Measurements from ENCODE around the gene SPTBN5.

SPTBN5 gene

GRCh38 chr15:41918506-41919126 is 24.8 kb upstream of the SPTBN5 start:
- Histone ChIP-seq H3K27me3 (ENCODE audit: control insufficient read depth in 5 of 5, insufficient read depth in 4 of 5, low read length in 5 of 5) (no peaks in the 10 kb centered on the region), H3K27ac (ENCODE audit: low read depth, low read length) (peak overlapping the region; percentile 50), H3K9me3 (ENCODE audit: control insufficient read depth in 5 of 5, low read length in 5 of 5) (no peaks in the 10 kb centered on the region), H3K4me1 (ENCODE audit: control insufficient read depth in 5 of 5, insufficient read depth in 5 of 5, low read length in 5 of 5) (peaks cover 29 to 95% (median 90%) of the 10 kb centered on the region in 5 donors), H3K4me3 (ENCODE audit: low read depth in 1 of 5, low read length in 5 of 5) (peak overlapping the region in 1 of 5 donors; percentile 1), H3K36me3 (ENCODE audit: control insufficient read depth in 5 of 5, insufficient read depth in 5 of 5, low read length in 5 of 5) (peaks cover 0 to 35% (median 18%) of the 10 kb centered on the region in 5 donors), H3K9ac (ENCODE audit: low read length in 5 of 5) (no peak overlapping the region)

- peaks cover 29 to 96% (median 90%) of the 10 kb centered on the region in 5 donors for H3K4me1 ChIP-seq (ENCODE audit: control insufficient read depth in 5 of 5, insufficient read depth in 5 of 5, low read length in 5 of 5)
- H3K36me3 ChIP-seq (ENCODE audit: control insufficient read depth in 5 of 5, insufficient read depth in 5 of 5, low read length in 5 of 5), result peaks cover 0 to 36% (median 18%) of the 10 kb centered on the region in 5 donors
- no peaks in the 10 kb centered on the region for H3K9me3 ChIP-seq (ENCODE audit: control insufficient read depth in 5 of 5, low read length in 5 of 5)
- H3K27ac ChIP-seq (ENCODE audit: low read depth, low read length), result peak overlapping the region; percentile 50
- H3K27me3 ChIP-seq (ENCODE audit: control insufficient read depth in 5 of 5, insufficient read depth in 4 of 5, low read length in 5 of 5), result no peaks in the 10 kb centered on the region
- no peak overlapping the region for H3K4me3 ChIP-seq (ENCODE audit: low read depth in 1 of 5, low read length in 5 of 5)
- peak overlapping the region in 1 of 5 donors; percentile 16 for H3K9ac ChIP-seq (ENCODE audit: low read length in 5 of 5)
These were observed 24.0 kb upstream of the SPTBN5 start for GRCh38 chr15:41917767-41918430.

GRCh38 chr15:41915255-41915994 is 21.6 kb upstream of the SPTBN5 start:
- Histone ChIP-seq H3K27ac (ENCODE audit: low read depth, low read length) (peak overlapping the region; percentile 64), H3K36me3 (ENCODE audit: control insufficient read depth in 5 of 5, insufficient read depth in 5 of 5, low read length in 5 of 5) (peaks cover 0 to 48% (median 25%) of the 10 kb centered on the region in 5 donors), H3K4me1 (ENCODE audit: control insufficient read depth in 5 of 5, insufficient read depth in 5 of 5, low read length in 5 of 5) (peaks cover 19 to 85% (median 78%) of the 10 kb centered on the region in 5 donors)

GRCh38 chr15:41914411-41914810 is 20.6 kb upstream of the SPTBN5 start:
- no peaks in the 10 kb centered on the region for H3K27me3 ChIP-seq (ENCODE audit: control insufficient read depth in 5 of 5, insufficient read depth in 4 of 5, low read length in 5 of 5)
- H3K27ac ChIP-seq (ENCODE audit: low read depth, low read length), result peak overlapping the region; percentile 59
- no peak overlapping the region for H3K4me3 ChIP-seq (ENCODE audit: low read depth in 1 of 5, low read length in 5 of 5)
- H3K9ac ChIP-seq (ENCODE audit: low read length in 5 of 5), result no peak overlapping the region
- peaks cover 0 to 54% (median 29%) of the 10 kb centered on the region in 5 donors for H3K36me3 ChIP-seq (ENCODE audit: control insufficient read depth in 5 of 5, insufficient read depth in 5 of 5, low read length in 5 of 5)
- H3K4me1 ChIP-seq (ENCODE audit: control insufficient read depth in 5 of 5, insufficient read depth in 5 of 5, low read length in 5 of 5), result peaks cover 11 to 75% (median 68%) of the 10 kb centered on the region in 5 donors
- H3K9me3 ChIP-seq (ENCODE audit: control insufficient read depth in 5 of 5, low read length in 5 of 5), result no peaks in the 10 kb centered on the region

More at GRCh38 chr15:41915255-41915994, 21.6 kb upstream of the SPTBN5 start:
- Histone ChIP-seq H3K4me3 (ENCODE audit: low read depth in 1 of 5, low read length in 5 of 5) (peak overlapping the region in 1 of 5 donors; percentile 2), H3K27me3 (ENCODE audit: control insufficient read depth in 5 of 5, insufficient read depth in 4 of 5, low read length in 5 of 5) (no peaks in the 10 kb centered on the region), H3K9me3 (ENCODE audit: control insufficient read depth in 5 of 5, low read length in 5 of 5) (no peaks in the 10 kb centered on the region), H3K9ac (ENCODE audit: low read length in 5 of 5) (peak overlapping the region in 1 of 5 donors; percentile 15)

- H3K36me3 ChIP-seq (ENCODE audit: control insufficient read depth in 5 of 5, insufficient read depth in 5 of 5, low read length in 5 of 5), result peaks cover 0 to 54% (median 29%) of the 10 kb centered on the region in 5 donors
- no peaks in the 10 kb centered on the region for H3K9me3 ChIP-seq (ENCODE audit: control insufficient read depth in 5 of 5, low read length in 5 of 5)
- peak overlapping the region; percentile 59 for H3K27ac ChIP-seq (ENCODE audit: low read depth, low read length)
- H3K9ac ChIP-seq (ENCODE audit: low read length in 5 of 5), result no peak overlapping the region
- no peaks in the 10 kb centered on the region for H3K27me3 ChIP-seq (ENCODE audit: control insufficient read depth in 5 of 5, insufficient read depth in 4 of 5, low read length in 5 of 5)
- H3K4me3 ChIP-seq (ENCODE audit: low read depth in 1 of 5, low read length in 5 of 5), result peak overlapping the region in 1 of 5 donors; percentile 28
- H3K4me1 ChIP-seq (ENCODE audit: control insufficient read depth in 5 of 5, insufficient read depth in 5 of 5, low read length in 5 of 5), result peaks cover 5 to 64% (median 56%) of the 10 kb centered on the region in 5 donors
These were observed 19.4 kb upstream of the SPTBN5 start for GRCh38 chr15:41913256-41913655.

GRCh38 chr15:41911691-41912345 is 18.0 kb upstream of the SPTBN5 start:
- H3K27ac ChIP-seq (ENCODE audit: low read depth, low read length), result no peak overlapping the region
- no peak overlapping the region for H3K4me3 ChIP-seq (ENCODE audit: low read depth in 1 of 5, low read length in 5 of 5)
- no peaks in the 10 kb centered on the region for H3K27me3 ChIP-seq (ENCODE audit: control insufficient read depth in 5 of 5, insufficient read depth in 4 of 5, low read length in 5 of 5)
- H3K36me3 ChIP-seq (ENCODE audit: control insufficient read depth in 5 of 5, insufficient read depth in 5 of 5, low read length in 5 of 5), result peaks cover 0 to 57% (median 39%) of the 10 kb centered on the region in 5 donors
- peaks cover 0 to 53% (median 47%) of the 10 kb centered on the region in 5 donors for H3K4me1 ChIP-seq (ENCODE audit: control insufficient read depth in 5 of 5, insufficient read depth in 5 of 5, low read length in 5 of 5)
- no peak overlapping the region for H3K9ac ChIP-seq (ENCODE audit: low read length in 5 of 5)
- H3K9me3 ChIP-seq (ENCODE audit: control insufficient read depth in 5 of 5, low read length in 5 of 5), result no peaks in the 10 kb centered on the region

GRCh38 chr15:41908736-41909461 is 15.0 kb upstream of the SPTBN5 start:
- H3K4me1 ChIP-seq (ENCODE audit: control insufficient read depth in 5 of 5, insufficient read depth in 5 of 5, low read length in 5 of 5), result peaks cover 4 to 49% (median 42%) of the 10 kb centered on the region in 5 donors
- H3K27ac ChIP-seq (ENCODE audit: low read depth, low read length), result no peak overlapping the region
- no peaks in the 10 kb centered on the region for H3K9me3 ChIP-seq (ENCODE audit: control insufficient read depth in 5 of 5, low read length in 5 of 5)
- H3K4me3 ChIP-seq (ENCODE audit: low read depth in 1 of 5, low read length in 5 of 5), result no peak overlapping the region
- H3K36me3 ChIP-seq (ENCODE audit: control insufficient read depth in 5 of 5, insufficient read depth in 5 of 5, low read length in 5 of 5), result peaks cover 0 to 61% (median 56%) of the 10 kb centered on the region in 5 donors
- H3K27me3 ChIP-seq (ENCODE audit: control insufficient read depth in 5 of 5, insufficient read depth in 4 of 5, low read length in 5 of 5), result no peaks in the 10 kb centered on the region
- H3K9ac ChIP-seq (ENCODE audit: low read length in 5 of 5), result no peak overlapping the region

GRCh38 chr15:41907141-41907540 is 13.3 kb upstream of the SPTBN5 start:
- no peak overlapping the region for H3K4me3 ChIP-seq (ENCODE audit: low read depth in 1 of 5, low read length in 5 of 5)
- H3K36me3 ChIP-seq (ENCODE audit: control insufficient read depth in 5 of 5, insufficient read depth in 5 of 5, low read length in 5 of 5), result peaks cover 0 to 67% (median 57%) of the 10 kb centered on the region in 5 donors
- H3K9ac ChIP-seq (ENCODE audit: low read length in 5 of 5), result peak overlapping the region in 1 of 5 donors; percentile 31
- H3K4me1 ChIP-seq (ENCODE audit: control insufficient read depth in 5 of 5, insufficient read depth in 5 of 5, low read length in 5 of 5), result peaks cover 4 to 33% (median 28%) of the 10 kb centered on the region in 5 donors
- no peaks in the 10 kb centered on the region for H3K27me3 ChIP-seq (ENCODE audit: control insufficient read depth in 5 of 5, insufficient read depth in 4 of 5, low read length in 5 of 5)
- H3K9me3 ChIP-seq (ENCODE audit: control insufficient read depth in 5 of 5, low read length in 5 of 5), result no peaks in the 10 kb centered on the region
- no peak overlapping the region for H3K27ac ChIP-seq (ENCODE audit: low read depth, low read length)

GRCh38 chr15:41906608-41907007 is 12.8 kb upstream of the SPTBN5 start:
- Histone ChIP-seq H3K9me3 (ENCODE audit: control insufficient read depth in 5 of 5, low read length in 5 of 5) (no peaks in the 10 kb centered on the region), H3K27ac (ENCODE audit: low read depth, low read length) (no peak overlapping the region), H3K9ac (ENCODE audit: low read length in 5 of 5) (peak overlapping the region in 1 of 5 donors; percentile 31), H3K27me3 (ENCODE audit: control insufficient read depth in 5 of 5, insufficient read depth in 4 of 5, low read length in 5 of 5) (no peaks in the 10 kb centered on the region), H3K4me1 (ENCODE audit: control insufficient read depth in 5 of 5, insufficient read depth in 5 of 5, low read length in 5 of 5) (peaks cover 4 to 28% (median 23%) of the 10 kb centered on the region in 5 donors), H3K4me3 (ENCODE audit: low read depth in 1 of 5, low read length in 5 of 5) (no peak overlapping the region), H3K36me3 (ENCODE audit: control insufficient read depth in 5 of 5, insufficient read depth in 5 of 5, low read length in 5 of 5) (peaks cover 0 to 67% (median 57%) of the 10 kb centered on the region in 5 donors)

Data from subcutaneous abdominal adipose tissue (tissue), 5 donors.